ENCODE results near the gene RRP15.

RRP15 gene

GRCh38 chr1:218344814-218345672 is 60.0 kb downstream of the RRP15 start, which contains the start of gene TGFB2:
TSS of gene TGFB2 (plus strand) at chr1:218345336. CDS start at chr1:218346702, 1,366 bp downstream.
- DNase-seq, result no peak

DNA sequence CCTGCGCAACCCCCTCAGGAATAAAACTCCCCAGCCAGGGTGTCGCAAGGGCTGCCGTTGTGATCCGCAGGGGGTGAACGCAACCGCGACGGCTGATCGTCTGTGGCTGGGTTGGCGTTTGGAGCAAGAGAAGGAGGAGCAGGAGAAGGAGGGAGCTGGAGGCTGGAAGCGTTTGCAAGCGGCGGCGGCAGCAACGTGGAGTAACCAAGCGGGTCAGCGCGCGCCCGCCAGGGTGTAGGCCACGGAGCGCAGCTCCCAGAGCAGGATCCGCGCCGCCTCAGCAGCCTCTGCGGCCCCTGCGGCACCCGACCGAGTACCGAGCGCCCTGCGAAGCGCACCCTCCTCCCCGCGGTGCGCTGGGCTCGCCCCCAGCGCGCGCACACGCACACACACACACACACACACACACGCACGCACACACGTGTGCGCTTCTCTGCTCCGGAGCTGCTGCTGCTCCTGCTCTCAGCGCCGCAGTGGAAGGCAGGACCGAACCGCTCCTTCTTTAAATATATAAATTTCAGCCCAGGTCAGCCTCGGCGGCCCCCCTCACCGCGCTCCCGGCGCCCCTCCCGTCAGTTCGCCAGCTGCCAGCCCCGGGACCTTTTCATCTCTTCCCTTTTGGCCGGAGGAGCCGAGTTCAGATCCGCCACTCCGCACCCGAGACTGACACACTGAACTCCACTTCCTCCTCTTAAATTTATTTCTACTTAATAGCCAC is 60.7 kb downstream of the RRP15 start:
- peak; percentile 32 for DNase-seq

- no peak for DNase-seq
These were observed 61.5 kb downstream of the RRP15 start for GRCh38 chr1:218346391-218347204.

GRCh38 chr1:218347336-218347722 is 62.2 kb downstream of the RRP15 start:
- no peak for DNase-seq

DNA sequence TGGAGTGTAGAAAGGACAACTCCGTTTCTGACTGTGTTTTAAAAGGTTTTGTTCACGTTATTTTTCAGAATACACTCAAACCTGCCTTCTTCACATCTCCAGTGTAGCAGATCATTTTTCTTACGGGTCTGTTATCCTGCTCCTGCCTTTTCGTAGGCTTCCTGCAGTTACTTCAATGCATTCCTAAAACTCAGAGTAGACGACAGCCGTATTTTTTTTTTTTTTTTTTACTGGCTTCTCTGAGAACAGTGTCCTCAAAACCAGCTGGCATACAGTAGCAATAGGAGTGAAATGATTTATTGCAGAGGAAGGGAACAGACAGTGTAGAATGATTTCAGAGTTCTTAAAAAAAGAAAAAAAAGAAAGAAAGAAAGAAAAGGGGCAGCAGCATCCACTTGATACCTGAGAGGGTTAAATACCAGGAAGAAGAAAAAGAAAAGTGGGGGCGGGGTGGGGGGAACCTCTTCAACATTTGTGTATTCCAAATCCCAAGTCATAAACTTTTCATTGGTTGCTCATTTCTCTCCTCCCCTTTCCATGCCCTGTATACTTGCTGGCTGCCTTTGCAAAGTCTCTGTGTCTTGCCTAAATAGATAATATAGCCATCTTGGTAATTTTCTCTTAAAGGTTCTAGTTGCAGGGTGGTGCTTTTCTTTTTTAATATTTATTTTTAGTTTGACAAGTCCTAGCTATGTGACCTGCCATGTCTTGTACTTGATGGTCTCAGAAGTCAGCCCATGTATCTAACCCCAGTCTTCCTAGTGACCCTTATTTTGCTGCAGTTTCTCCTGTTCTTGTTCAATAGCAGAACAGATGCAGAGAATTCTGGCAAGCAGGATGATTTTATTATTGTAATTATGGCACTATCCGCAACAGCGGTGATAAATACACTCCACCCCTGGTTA is 62.9 kb downstream of the RRP15 start:
- DNase-seq, result no peak

- DNase-seq, result no peak
These were observed 63.6 kb downstream of the RRP15 start for GRCh38 chr1:218348628-218349071.

- no peak for DNase-seq
These were observed 64.4 kb downstream of the RRP15 start for GRCh38 chr1:218349348-218350034.

DNA sequence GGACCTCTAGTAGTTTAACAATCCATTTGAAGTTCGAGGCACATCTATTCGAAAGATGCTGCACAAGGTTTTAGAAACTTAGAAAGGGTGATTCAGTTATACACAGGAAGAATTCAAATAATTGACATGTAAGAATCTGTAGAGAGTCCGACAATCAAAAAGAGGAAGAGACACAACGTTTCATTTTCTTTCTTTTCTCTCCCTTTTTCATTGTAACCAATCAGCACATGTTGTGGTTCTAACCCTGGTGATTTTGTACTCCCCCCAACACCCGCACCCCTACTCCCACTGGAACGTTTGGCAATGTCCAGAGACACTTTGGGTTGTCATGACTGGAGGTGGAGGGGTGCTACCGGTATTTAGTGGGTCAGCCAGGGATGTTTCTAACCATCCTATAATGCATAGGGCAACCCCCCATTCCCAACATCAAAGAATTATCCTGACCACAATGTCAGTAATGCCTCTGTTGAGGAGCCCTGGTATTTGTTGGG is 65.0 kb downstream of the RRP15 start:
- DNase-seq, result no peak

DNA sequence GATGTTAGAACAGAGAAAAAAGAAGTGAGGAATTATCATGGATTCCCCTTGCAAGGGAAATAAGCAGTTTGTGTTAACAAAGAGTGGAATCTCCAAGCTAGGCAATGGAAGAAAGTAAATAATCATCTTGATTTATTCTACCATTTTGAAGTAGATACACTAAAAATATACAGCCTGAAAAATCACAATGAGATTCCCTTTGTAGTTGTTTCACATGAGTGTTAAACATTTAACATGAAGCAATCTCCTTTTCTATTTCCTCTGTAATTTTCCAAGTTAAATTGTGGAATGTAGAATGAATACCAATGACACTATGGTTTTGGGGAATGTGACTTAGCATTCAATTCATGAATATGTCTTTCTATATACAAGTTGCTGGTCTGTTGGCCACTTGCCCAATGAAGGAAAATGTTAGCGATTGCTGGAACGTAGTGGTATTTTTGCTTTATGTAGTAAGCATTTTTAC is 65.7 kb downstream of the RRP15 start:
- no peak for DNase-seq

DNA sequence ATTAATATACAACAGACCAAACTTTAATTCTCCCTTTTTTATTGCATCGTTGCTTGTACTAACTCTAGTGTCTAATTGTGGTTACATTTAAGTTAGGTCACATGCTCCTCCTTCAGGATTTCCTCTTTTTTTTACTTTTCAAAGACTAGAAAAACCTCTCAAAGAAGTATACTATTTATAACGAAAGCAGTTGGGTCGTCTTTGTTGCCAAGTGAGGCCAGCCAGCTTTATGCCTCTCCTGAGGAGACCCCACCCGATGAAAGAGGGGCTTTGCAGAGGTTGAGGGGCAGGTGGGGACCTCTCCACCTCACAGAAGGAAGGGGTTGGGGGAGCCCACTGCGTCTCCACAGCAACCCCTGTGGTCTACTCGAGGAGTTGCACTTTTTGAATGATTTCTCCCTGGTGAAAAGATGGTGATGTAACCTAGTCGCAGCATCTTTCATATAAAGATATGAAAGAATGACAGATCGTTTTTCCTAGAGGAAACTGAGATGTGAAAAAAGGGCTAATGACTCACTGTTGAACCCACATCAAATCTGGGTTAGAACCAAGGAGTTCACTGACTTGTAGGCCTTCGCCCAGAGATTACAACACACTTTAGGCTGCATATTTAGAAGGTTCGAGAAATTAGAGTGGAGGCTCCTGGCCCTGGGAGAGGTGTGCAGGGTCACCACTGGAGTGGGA is 66.4 kb downstream of the RRP15 start:
- peak; percentile 31 for DNase-seq

- DNase-seq, result no peak
These were observed 67.0 kb downstream of the RRP15 start for GRCh38 chr1:218352075-218352438.

DNA sequence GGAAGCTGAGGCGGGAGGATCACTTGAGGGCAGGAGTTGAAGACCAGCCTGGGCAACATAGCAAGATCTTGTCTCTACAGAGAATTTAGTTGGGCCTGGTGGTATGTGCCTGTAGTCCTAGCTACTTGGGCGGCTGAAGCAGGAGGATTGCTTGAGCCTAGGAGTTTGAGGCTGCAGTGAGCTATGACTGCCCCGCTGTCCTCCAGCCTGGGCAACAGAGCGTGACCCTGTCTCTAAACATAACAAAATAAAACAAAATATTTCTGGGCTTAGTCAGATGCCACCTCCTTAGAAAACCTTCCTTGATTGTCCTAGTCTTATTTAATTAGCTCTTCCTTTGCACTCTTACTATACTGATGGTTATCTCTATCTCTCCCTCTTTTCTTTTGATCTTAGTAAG is 68.6 kb downstream of the RRP15 start:
- DNase-seq, result no peak

- no peak for DNase-seq
These were observed 70.2 kb downstream of the RRP15 start for GRCh38 chr1:218355278-218355677.

GRCh38 chr1:218357211-218357892 is 72.3 kb downstream of the RRP15 start:
- DNase-seq, result no peak

- DNase-seq, result no peak
These were observed 72.8 kb downstream of the RRP15 start for GRCh38 chr1:218357893-218358232.

GRCh38 chr1:218361298-218362065 is 76.4 kb downstream of the RRP15 start:
- DNase-seq, result no peak

DNA sequence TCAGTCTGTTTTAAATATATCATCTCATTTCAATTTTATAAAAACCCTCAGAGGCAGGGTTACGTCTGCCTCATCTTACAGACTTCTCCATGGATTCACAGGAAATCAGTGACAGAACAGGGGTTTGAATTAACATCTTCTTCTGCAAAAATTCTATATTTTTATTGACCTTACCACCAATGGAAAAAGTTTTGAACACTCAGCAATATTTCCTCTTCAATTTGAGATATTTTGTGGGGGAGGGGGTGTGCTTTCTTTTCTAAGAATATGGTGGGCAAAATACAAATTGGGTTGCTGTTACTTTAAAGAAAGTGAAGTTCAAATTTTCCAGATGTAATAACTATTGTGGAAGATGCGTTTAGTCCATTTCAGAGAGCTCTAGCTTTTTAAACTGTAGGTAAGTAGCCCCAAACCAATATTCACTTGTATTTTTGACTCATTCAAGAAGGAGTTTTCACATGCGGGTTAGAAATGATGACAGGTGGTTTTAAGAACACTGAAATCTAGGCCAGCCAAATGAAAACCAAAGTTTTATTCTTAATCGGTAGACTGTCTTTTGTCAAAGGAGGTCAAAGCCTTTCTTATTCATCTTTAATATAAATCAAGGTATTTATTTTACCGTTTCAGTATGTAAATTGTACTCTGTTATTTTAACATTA is 77.5 kb downstream of the RRP15 start:
- no peak for DNase-seq

DNA sequence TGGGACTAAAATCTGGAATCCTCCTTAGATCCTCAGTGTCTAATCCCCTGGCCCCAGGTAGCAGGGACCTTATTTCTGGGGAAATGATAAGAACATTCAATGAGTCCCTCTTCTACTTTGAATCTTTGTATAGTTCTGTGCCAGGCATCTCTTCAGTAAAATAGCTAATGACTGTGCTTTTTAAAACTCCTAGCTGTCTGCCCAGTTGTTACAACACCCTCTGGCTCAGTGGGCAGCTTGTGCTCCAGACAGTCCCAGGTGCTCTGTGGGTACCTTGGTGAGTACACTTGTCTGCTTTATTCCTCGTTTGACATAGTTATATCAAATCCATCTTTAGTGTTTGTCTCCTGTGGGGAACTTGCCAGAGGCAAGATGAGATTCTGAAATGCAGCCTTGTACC is 78.0 kb downstream of the RRP15 start:
- DNase-seq, result no peak
